ENCODE results near the gene RPL22L1.
"Not testable (repeated sequence)": the region's sequence is repeated elsewhere in the genome, so short reads cannot be mapped to it uniquely, and the experiment has no call there.

The RPL22L1 gene

DNA sequence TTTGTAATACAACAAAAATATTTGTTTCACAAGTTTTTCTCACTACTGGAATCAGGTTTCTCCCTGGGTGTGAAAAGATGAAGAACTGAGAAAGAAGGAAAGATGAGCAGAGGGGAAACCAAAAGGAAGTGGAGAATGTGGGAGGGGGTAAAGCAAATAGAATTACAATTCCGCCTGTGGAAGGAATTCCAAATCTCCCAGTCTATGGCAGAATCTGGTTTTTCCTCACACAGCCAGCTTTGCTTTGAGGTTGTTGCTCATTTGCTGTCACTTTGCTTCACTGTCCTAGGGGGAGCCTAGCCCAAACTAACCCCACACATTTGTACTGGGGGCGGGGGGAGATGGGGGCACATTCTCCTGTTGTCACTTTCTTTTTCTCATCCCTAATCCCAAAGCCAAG lies 43.9 kb downstream of the RPL22L1 start:
- no peak for DNase-seq

DNA sequence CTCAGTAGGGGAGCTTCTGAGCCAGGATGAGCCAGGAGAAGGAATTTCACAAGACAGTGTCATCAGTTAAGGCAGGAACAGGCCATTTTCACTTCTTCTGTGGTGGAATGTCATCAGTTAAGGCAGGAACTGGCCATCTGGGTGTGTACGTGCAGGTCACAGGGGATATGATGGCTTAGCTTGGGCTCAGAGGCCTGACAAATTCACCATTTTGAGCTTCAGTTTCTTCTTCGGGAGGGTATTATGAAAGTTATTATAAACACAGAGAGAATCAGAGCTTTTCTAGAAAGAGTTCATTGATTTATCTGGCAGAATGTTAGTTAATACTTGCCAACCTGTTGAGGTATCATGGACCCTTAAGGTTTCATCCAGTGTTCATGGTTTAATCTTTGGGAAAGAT lies 46.4 kb downstream of the RPL22L1 start:
- not testable (repeated sequence) for DNase-seq

DNA sequence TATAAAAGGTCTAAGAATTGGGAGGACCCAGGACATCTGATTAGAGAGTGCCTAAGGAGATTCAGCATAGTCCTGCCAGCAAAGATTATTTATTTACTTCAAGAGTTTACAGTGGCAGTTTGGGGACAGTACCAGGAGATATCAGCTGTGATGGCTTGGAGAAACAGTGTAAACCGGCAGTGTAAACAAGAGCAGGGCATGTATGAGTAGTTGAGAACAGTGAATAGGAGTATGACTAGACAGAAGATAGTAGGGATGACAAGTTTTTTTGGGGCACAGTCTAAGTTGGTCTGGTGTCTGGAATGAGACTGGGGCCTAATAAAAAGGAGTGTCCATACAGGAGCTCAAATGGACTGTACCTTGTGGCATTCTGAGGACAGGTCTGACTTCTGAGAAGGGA lies 51.7 kb downstream of the RPL22L1 start:
- DNase-seq: not testable (repeated sequence)

DNA sequence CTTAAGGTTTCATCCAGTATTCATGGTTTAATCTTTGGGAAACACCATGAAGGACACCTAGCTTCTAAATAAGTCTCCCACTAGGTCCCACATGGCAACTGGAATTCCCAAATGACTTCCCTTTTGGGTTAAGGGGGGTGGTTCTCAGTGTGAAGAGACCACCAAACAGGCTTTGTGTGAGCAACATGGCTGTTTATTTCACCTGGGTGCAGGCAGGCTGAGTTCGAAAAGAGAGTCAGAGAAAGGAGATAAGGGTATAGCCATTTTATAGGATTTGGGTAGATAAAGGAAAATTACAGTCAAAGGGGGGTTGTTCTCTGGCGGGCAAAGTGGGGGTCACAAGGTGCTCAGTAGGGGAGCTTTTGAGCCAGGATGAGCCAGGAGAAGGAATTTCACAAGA lies 52.5 kb downstream of the RPL22L1 start:
- DNase-seq: not testable (repeated sequence)

DNA sequence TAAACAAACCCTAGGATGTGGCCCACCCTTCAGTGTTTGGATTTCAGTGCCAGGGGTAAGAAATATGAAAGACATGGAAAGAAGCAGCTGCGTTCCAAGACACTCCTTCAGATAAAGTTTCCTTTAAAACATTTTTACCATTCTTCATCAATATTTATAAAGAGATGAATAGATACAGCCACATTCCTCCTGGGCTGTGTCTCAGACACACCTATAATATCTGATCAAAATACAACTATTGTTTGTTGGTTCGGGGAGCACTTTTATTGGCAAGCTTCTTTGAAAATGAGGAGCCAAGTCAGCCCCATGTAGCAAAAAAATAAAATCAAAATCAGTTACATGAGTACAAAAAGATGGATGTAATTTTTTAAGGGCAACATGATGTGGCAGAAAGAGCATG lies 53.2 kb downstream of the RPL22L1 start:
- DNase-seq: no peak

DNA sequence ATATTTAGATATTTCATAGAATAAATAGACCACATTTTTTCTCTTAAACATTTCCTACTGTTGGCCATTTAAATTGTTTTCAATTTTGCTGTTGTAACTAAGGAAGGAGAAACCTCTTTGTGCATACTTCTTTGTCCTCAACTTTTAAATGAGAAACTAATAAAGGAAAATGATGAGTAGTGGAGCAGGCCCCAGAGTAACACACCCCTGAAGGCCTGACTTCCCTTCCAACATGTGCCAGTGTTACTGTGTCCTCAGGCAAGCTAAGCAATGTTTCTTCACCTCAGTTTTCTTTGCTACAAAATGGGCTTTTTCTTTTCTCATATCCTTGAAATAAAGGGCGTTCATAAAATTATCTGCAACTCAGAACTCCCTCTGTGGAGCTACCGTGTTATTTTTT lies 53.7 kb downstream of the RPL22L1 start:
- DNase-seq: no peak

DNA sequence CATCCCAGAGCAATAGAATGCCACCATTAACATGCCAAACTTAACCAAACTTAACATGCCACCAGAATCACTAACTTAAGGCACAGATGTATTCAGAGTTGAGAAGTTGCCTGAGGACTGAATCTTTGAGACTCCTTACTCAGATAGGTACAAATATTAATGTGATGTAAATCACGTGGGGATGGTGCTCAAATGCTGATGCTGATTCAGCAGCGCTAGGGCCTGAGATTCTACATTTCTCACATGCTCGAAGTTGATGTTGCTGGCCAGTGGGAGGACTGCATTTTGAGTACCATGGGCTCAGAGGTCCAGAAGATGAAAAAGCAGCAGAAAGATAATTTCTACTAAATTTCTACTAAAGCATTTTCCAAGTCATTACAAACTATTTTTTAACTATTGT lies 54.1 kb downstream of the RPL22L1 start:
- no peak for DNase-seq

DNA sequence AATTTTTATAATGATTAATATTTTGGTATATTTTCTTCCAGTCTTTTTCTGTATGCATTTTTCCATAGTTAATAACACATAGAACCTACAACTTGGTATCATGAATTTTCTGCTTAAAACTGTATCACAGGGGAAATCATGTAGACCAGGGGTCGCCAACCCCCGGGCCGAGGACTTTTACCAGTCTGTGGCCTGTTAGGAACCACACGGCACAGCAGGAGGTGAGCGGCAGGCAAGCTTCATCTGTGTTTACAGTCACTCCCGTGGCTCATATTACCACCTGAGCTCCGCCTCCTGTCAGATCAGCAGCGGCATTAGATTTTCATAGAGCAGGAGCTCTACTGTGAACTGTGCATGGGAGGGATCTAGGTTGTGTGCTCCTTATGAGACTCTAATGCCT lies 54.7 kb downstream of the RPL22L1 start:
- DNase-seq: no peak
